ENCODE measurements around the gene CD70. TPM values are rescaled to one million over a fixed set of nuclear protein-coding genes. Genes with fewer than 3 reads are reported as not detected.

Gene CD70
- total and polyA plus RNA-seq, 2 donors (not counting 3 experiments of a cell fraction or from before 2014, with no cell fraction given), result not detected

- Histone ChIP-seq H3K9me3 (replicated peaks; ENCODE audit: control insufficient read depth, insufficient read depth, low read length) (no peaks in the 10 kb centered on the region), H3K4me1 (ENCODE audit: control insufficient read depth, extremely low read depth, insufficient read depth, low read length) (no peaks in the 10 kb centered on the region), H3K79me2 (ENCODE audit: control insufficient read depth, insufficient read depth, low read length) (no peaks in the 10 kb centered on the region), H3K4me2 (ENCODE audit: insufficient read depth, low read length) (no peak overlapping the region), H3K27me3 (ENCODE audit: control insufficient read depth in 2 of 2, insufficient read depth in 2 of 2, low read length in 2 of 2) (peaks cover 3 to 4% of the 10 kb centered on the region in 2 experiments), H3K27ac (ENCODE audit: insufficient read depth, low read depth, low read length) (no peak overlapping the region), H2AFZ (ENCODE audit: low read depth, low read length) (no peak overlapping the region), H3K36me3 (ENCODE audit: control insufficient read depth in 2 of 2, extremely low read depth in 1 of 2, insufficient read depth in 2 of 2, low read length in 2 of 2) (no peaks in the 10 kb centered on the region), H3K4me3 (replicated peaks in 1 of 3; ENCODE audit: insufficient read depth in 1 of 3, low read depth in 1 of 3, low read length in 3 of 3) (no peak overlapping the region), H4K20me1 (replicated peaks; ENCODE audit: control insufficient read depth, extremely low read depth, insufficient read depth, low read length) (no peaks in the 10 kb centered on the region), H3K9ac (replicated peaks; ENCODE audit: extremely low read depth, insufficient read depth, low read length) (no peak overlapping the region), H3K9me1 (replicated peaks; ENCODE audit: control insufficient read depth, extremely low read depth, insufficient read depth, low read length) (no peaks in the 10 kb centered on the region)
- no TSS peak for BruUV-seq (replicated peaks)
- dilution Hi-C loops (cut with MboI; ENCODE audit: extremely low pct_ligation_motif_present, low sequenced_read_pairs), result no loop called here
- DNase-seq (ENCODE audit: low read depth, low spot score) (no peak), FAIRE-seq (no peak)
- CTCF ChIA-PET, result no interaction called here
- POLR2A ChIA-PET, result no interaction called here
- TF ChIP-seq POLR2AphosphoS5 (IDR thresholded peaks at IDR 0.05; ENCODE audit: insufficient read depth, low read depth, low read length) (no peak), POLR2A (IDR thresholded peaks at IDR 0.05; ENCODE audit: low read depth, low read length) (no peak), FOS (IDR thresholded peaks at IDR 0.05; ENCODE audit: borderline replicate concordance, insufficient read depth, low read length) (no peak), JUN (IDR thresholded peaks at IDR 0.05; ENCODE audit: borderline replicate concordance, insufficient read depth, insufficient read length, low read depth) (no peak), EZH2 (IDR thresholded peaks at IDR 0.05; ENCODE audit: borderline replicate concordance, low read depth, low read length, severe bottlenecking) (no peak), GATA2 (IDR thresholded peaks at IDR 0.05; ENCODE audit: insufficient read depth, insufficient read length, low read depth, low read length) (no peak), MYC (IDR thresholded peaks at IDR 0.05; ENCODE audit: low read depth, low read length) (no peak)
- TF ChIP-seq, protein P1, sequence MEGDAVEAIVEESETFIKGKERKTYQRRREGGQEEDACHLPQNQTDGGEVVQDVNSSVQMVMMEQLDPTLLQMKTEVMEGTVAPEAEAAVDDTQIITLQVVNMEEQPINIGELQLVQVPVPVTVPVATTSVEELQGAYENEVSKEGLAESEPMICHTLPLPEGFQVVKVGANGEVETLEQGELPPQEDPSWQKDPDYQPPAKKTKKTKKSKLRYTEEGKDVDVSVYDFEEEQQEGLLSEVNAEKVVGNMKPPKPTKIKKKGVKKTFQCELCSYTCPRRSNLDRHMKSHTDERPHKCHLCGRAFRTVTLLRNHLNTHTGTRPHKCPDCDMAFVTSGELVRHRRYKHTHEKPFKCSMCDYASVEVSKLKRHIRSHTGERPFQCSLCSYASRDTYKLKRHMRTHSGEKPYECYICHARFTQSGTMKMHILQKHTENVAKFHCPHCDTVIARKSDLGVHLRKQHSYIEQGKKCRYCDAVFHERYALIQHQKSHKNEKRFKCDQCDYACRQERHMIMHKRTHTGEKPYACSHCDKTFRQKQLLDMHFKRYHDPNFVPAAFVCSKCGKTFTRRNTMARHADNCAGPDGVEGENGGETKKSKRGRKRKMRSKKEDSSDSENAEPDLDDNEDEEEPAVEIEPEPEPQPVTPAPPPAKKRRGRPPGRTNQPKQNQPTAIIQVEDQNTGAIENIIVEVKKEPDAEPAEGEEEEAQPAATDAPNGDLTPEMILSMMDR (IDR thresholded peaks at IDR 0.05; ENCODE audit: extremely low read depth in 1 of 2, insufficient read depth in 1 of 2, low read depth in 1 of 2, low read length in 2 of 2), result no peak
- TF ChIP-seq, protein P2, sequence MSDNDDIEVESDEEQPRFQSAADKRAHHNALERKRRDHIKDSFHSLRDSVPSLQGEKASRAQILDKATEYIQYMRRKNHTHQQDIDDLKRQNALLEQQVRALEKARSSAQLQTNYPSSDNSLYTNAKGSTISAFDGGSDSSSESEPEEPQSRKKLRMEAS (IDR thresholded peaks at IDR 0.05; ENCODE audit: insufficient read depth, insufficient read length), result no peak
- intact Hi-C loops (cut with micrococcal nuclease), result no loop called here
These were observed 35.8 kb upstream of the CD70 start for GRCh38 chr19:6626764-6627163.
